Kidney (tissue), 14 donors: Measurements from ENCODE around the gene ZYG11B. TPM values are rescaled to one million over a fixed set of nuclear protein-coding genes. Genes with fewer than 3 reads are reported as not detected.

Experiments used
- DNase-seq, 5 donors: peaks; one replicate each; pipeline ENCODE4 v3.0.0-alpha.2; 2013 to 2020
- FAIRE-seq: peaks from 2 replicates; lab custom pipeline; 2012; peaks lifted over from hg19 to GRCh38; lab: Jason Lieb, UNC
- H3K27ac ChIP-seq, 2 donors: one replicate each; pipeline ENCODE4 v1.7.0; 2013; ENCODE audit warnings: low read depth in 2 of 2, low read length in 2 of 2, inconsistent platforms in 1 of 2
- H3K27me3 ChIP-seq: one replicate; pipeline ENCODE4 v1.7.1; 2013; ENCODE audit warnings: low read length, inconsistent platforms; ENCODE audit not compliant: control insufficient read depth, insufficient read depth
- H3K36me3 ChIP-seq, 3 donors: one replicate each; pipeline versions ENCODE4 v1.7.0 to v1.7.1; 2013; ENCODE audit warnings: low read length in 3 of 3, control low read depth in 1 of 3, inconsistent platforms in 1 of 3; ENCODE audit not compliant: insufficient read depth in 3 of 3, control insufficient read depth in 2 of 3
- H3K4me1 ChIP-seq, 3 donors: one replicate each; pipeline versions ENCODE4 v1.7.0 to v1.7.1; 2013; ENCODE audit warnings: low read length in 3 of 3, inconsistent platforms in 1 of 3, low read depth in 1 of 3; ENCODE audit not compliant: control insufficient read depth in 2 of 3, insufficient read depth in 2 of 3
- H3K4me3 ChIP-seq, 3 donors: one replicate each; pipeline versions ENCODE4 v1.7.0 to v1.8.1; 2013; ENCODE audit warnings: low read length in 3 of 3, control low read depth in 1 of 3, inconsistent platforms in 1 of 3
- H3K9ac ChIP-seq, 3 donors: one replicate each; pipeline versions ENCODE4 v1.7.0 to v1.7.1; 2013; ENCODE audit warnings: low read length in 3 of 3, control low read depth in 1 of 3, inconsistent platforms in 1 of 3
- H3K9me3 ChIP-seq, 3 donors: one replicate each; pipeline versions ENCODE4 v1.7.0 to v1.7.1; 2013; ENCODE audit warnings: low read length in 3 of 3, control low read depth in 1 of 3, inconsistent platforms in 1 of 3; ENCODE audit not compliant: control insufficient read depth in 2 of 3, insufficient read depth in 1 of 3
- CTCF ChIP-seq: IDR thresholded peaks from 3 replicates; pipeline ENCODE4 v1.5.1; 2012; ENCODE audit warnings: mild to moderate bottlenecking, moderate library complexity, borderline replicate concordance; ENCODE audit not compliant: insufficient read depth; ENCODE audit errors: extremely low read depth
- intact Hi-C: fragments of 100-400 bp; cut with DNase I; formaldehyde crosslinking; loops from one replicate; pipeline ENCODE4 v1.11.1; 2022
- polyA plus RNA-seq: library from polyadenylated mRNA; stranded (reverse); fragments of 350-450 nt; fragmentation: Illumina TruSeq; extraction: RNeasy Lipid Tissue Mini Kit (QIAGEN cat#74804); gene quantifications from one replicate; pipeline ENCODE4 v1.2.3, GENCODE V29; 2014; ENCODE audit warnings: low read depth, low replicate concordance; ENCODE audit not compliant: insufficient read depth
- total RNA-seq: library from RNA; stranded (reverse); fragmentation: NEBNext Ultra II Directional; extraction: Animal tissue kit (Norgen Biotek cat#: 25700); gene quantifications from one replicate; pipeline ENCODE4 v1.2.1, GENCODE V29; 2021
- donor health status: control.
- donor health status: control.
- donor health status: control.
- donor health status: control.
- donor health status: control.
- donor health status: DM: yes; HTN: yes; CAD: no.
- donor health status: Normal renal cell carcinoma (clear cell type).

The ZYG11B gene
- total and polyA plus RNA-seq, 2 donors from 2014 or later, result 7.8 to 28.2 TPM

DNA sequence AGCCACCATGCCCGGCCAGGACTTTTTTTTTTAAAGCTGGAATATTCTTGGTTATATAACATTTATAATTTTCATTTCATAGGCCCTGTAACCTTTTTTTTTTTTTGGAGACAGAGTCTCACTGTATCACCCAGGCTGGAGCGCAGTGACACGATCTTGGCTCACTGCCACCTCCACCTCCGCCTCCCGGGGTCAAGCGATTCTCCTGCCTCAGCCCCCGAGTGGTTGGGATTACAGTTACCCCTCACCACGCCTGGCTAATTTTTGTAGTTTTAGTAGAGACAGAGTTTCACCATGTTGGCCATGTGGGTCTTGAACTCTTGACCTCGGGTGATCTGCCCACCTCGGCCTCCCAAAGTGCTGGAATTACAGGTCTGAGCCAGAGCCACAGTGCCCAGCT, 12.6 kb downstream of the ZYG11B start:
- intact Hi-C loops, result no loop called here
- Histone ChIP-seq H3K4me3 (no peak overlapping the region), H3K9ac (no peak overlapping the region), H3K36me3 (no peaks in the 10 kb centered on the region), H3K27me3 (no peaks in the 10 kb centered on the region), H3K4me1 (peaks cover 0 to 14% (median 3%) of the 10 kb centered on the region in 3 donors), H3K27ac (peak overlapping the region in 1 of 2 donors; percentile 16), H3K9me3 (no peaks in the 10 kb centered on the region)
- FAIRE-seq (no peak), DNase-seq (peak in 4 of 5 donors; percentile 14 to 53 (median 43))
- no peak for TF ChIP-seq CTCF

GRCh38 chr1:52739699-52740467, 13.6 kb downstream of the ZYG11B start:
- no peaks in the 10 kb centered on the region for H3K27me3 ChIP-seq
- FAIRE-seq (no peak), DNase-seq (no peak)
- intact Hi-C loops, result no loop called here
- peak overlapping the region in 1 of 3 donors; percentile 22 for H3K9ac ChIP-seq
- no peaks in the 10 kb centered on the region for H3K36me3 ChIP-seq
- peak overlapping the region; percentile 32 to 47 for H3K27ac ChIP-seq
- H3K4me3 ChIP-seq, result no peak overlapping the region
- TF ChIP-seq CTCF, result no peak
- peaks cover 0 to 14% (median 3%) of the 10 kb centered on the region in 3 donors for H3K4me1 ChIP-seq
- H3K9me3 ChIP-seq, result no peaks in the 10 kb centered on the region

DNA sequence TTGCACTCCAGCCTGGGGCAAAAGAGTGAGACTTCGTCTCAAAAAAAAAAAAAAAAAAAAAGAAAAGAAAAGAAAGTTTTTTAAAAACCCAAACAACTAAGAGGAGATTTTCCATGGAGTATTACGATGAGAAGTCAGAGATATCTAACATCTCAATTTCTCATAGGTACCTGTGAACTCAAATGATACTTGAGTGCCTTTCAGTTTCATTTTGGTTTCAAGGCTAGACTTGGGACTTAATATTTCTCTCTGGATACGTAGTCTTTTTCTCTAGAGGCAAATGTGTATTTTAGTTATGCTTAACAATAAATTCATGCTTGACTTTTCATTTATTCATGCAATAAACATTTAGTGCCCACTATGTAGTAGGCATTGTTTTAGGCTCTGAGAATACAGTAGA, 15.0 kb downstream of the ZYG11B start:
- H3K4me3 ChIP-seq, result no peak overlapping the region
- peaks cover 0 to 14% (median 3%) of the 10 kb centered on the region in 3 donors for H3K4me1 ChIP-seq
- H3K9ac ChIP-seq, result no peak overlapping the region
- H3K36me3 ChIP-seq, result no peaks in the 10 kb centered on the region
- no peaks in the 10 kb centered on the region for H3K9me3 ChIP-seq
- H3K27ac ChIP-seq, result no peak overlapping the region
- no peak for FAIRE-seq
- DNase-seq, result no peak
- no peak for TF ChIP-seq CTCF
- intact Hi-C loops, result no loop called here
- H3K27me3 ChIP-seq, result no peaks in the 10 kb centered on the region
